ENCODE results near the gene PTRH1. TPM values are rescaled to one million over a fixed set of nuclear protein-coding genes. Genes with fewer than 3 reads are reported as not detected.

The PTRH1 gene
- total and polyA plus RNA-seq, 2 of the 4 experiments (the other 2 are of a cell fraction) = 5.4 to 14.8 TPM

GRCh38 chr9:127726871-127727270 lies 11.4 kb upstream of the PTRH1 start:
- dilution Hi-C loops (cut with HindIII; ENCODE audit: low sequenced_read_pairs, unreplicated experiment) = no loop called here

More at GRCh38 chr9:127726871-127727270, 11.4 kb upstream of the PTRH1 start:
- Histone ChIP-seq H4K5ac (ENCODE audit: low read depth, low read length) (no peak overlapping the region), H3K4me3 (ENCODE audit: insufficient read depth, low read depth, low read length) (no peak overlapping the region), H3K4ac (ENCODE audit: low read depth, low read length) (no peak overlapping the region), H3K27ac (ENCODE audit: insufficient read depth, low read length) (no peak overlapping the region), H4K20me1 (ENCODE audit: insufficient read depth, low read length) (no peaks in the 10 kb centered on the region), H2AK9ac (replicated peaks; ENCODE audit: low read depth, low read length, poor library complexity) (no peak overlapping the region), H2AFZ (replicated peaks; ENCODE audit: low read length, poor library complexity) (no peak overlapping the region), H4K8ac (ENCODE audit: low read depth in 2 of 2, low read length in 2 of 2) (no peak overlapping the region), H2BK15ac (ENCODE audit: low read depth, low read length) (no peak overlapping the region), H3K9ac (ENCODE audit: low read depth, low read length) (no peak overlapping the region), H3K79me1 (ENCODE audit: low read depth in 1 of 2, low read length in 2 of 2) (no peaks in the 10 kb centered on the region), H3K9me3 (ENCODE audit: control insufficient read depth, insufficient read depth, low read length) (no peaks in the 10 kb centered on the region), H3K4me1 (ENCODE audit: control insufficient read depth, insufficient read depth, low read length) (0 out of 2 replicates have a peak, but pooled peaks cover 1% of the 10 kb centered on the region), H3K4me2 (ENCODE audit: low read depth, low read length) (no peak overlapping the region), H4K91ac (ENCODE audit: insufficient read depth, low read depth, low read length) (no peak overlapping the region), H3K18ac (ENCODE audit: low read depth, low read length) (no peak overlapping the region), H3K27me3 (ENCODE audit: control insufficient read depth, insufficient read depth, low read length) (peaks cover 3% of the 10 kb centered on the region; the same call in 1 of the 2 replicates), H3K56ac (ENCODE audit: extremely low read depth, insufficient read depth, low read length) (no peak overlapping the region), H2BK20ac (ENCODE audit: low read depth, low read length) (no peak overlapping the region), H3K14ac (replicated peaks; ENCODE audit: low read depth, low read length) (no peak overlapping the region), H3K23ac (ENCODE audit: low read depth, low read length) (no peak overlapping the region), H2BK120ac (ENCODE audit: low read depth, low read length) (no peak overlapping the region), H2BK5ac (ENCODE audit: low read depth, low read length, poor library complexity, severe bottlenecking) (no peak overlapping the region), H3K9me1 (ENCODE audit: insufficient read depth, low read length) (no peaks in the 10 kb centered on the region), H3K36me3 (ENCODE audit: control insufficient read depth, insufficient read depth, low read length) (peaks cover 3% of the 10 kb centered on the region; the same call in 1 of the 2 replicates), H2AK5ac (ENCODE audit: low read depth, low read length) (no peak overlapping the region)
- ChIA-PET POLR2A (ENCODE audit: unreplicated experiment) (no interaction called here), CTCF (no interaction called here)
- in situ Hi-C loops (cut with MboI; ENCODE audit: low sequenced_read_pairs) = no loop called here
- TF ChIP-seq RAD21 (IDR thresholded peaks at IDR 0.05; ENCODE audit: low read length) (no peak), BHLHE40 (IDR thresholded peaks at IDR 0.05; ENCODE audit: low read depth, low read length) (no peak), RFX5 (IDR thresholded peaks at IDR 0.05; ENCODE audit: low read depth, low read length) (no peak), SMC3 (IDR thresholded peaks at IDR 0.05; ENCODE audit: low read depth, low read length) (no peak), CHD1 (IDR thresholded peaks at IDR 0.05; ENCODE audit: low read depth, low read length) (no peak), USF2 (IDR thresholded peaks at IDR 0.05; ENCODE audit: low read depth, low read length) (no peak), MXI1 (IDR thresholded peaks at IDR 0.05; ENCODE audit: borderline replicate concordance, low read depth, low read length) (no peak), RCOR1 (IDR thresholded peaks at IDR 0.05; ENCODE audit: insufficient replicate concordance, low read length) (no peak), NFE2L2 (IDR thresholded peaks at IDR 0.05; ENCODE audit: low read depth, low read length) (no peak), POLR2A (IDR thresholded peaks at IDR 0.05; ENCODE audit: low read depth, low read length) (no peak), CEBPB (IDR thresholded peaks at IDR 0.05; ENCODE audit: low read depth, low read length) (no peak), MAFK (IDR thresholded peaks at IDR 0.05; ENCODE audit: low read depth, low read length) (no peak), ELK1 (IDR thresholded peaks at IDR 0.05; ENCODE audit: borderline replicate concordance, low read depth, low read length) (no peak), CTCF (conservative IDR thresholded peaks at IDR 0.05; ENCODE audit: low read depth, low read length) (no peak), FOS (IDR thresholded peaks at IDR 0.05; ENCODE audit: low read depth, low read length) (no peak), MAZ (IDR thresholded peaks at IDR 0.05; ENCODE audit: borderline replicate concordance, low read depth, low read length) (no peak)
- intact Hi-C loops (cut with micrococcal nuclease) = no loop called here
- WGBS, 2 experiments (ENCODE audit: extremely low coverage in 2 of 2, insufficient read length in 1 of 2) = 73% methylated on average over 6 of the region's 8 CpGs; no CpG with 5 or more reads in 1 of the 2 experiments
- no TSS peak for BruUV-seq (replicated peaks)
- ATAC-seq (ENCODE audit: low read depth) (no peak), DNase-seq (no peak)

Measured in IMR-90 (cell line).